GM12864 (cell line): ENCODE results near the gene TUBA3C.

Experiments used
- DNase-seq: peaks from one replicate; pipeline ENCODE4 v3.0.0-alpha.2; 2011; ENCODE audit warnings: low read depth
- H3K4me3 ChIP-seq: 2 replicates; pipeline ENCODE4 v1.5.1; 2011; ENCODE audit warnings: mild to moderate bottlenecking, low read depth, low read length, control low read depth
- TF ChIP-seq, protein P1 (sequence below): IDR thresholded peaks from 2 replicates; pipeline ENCODE4 v1.5.1; 2011; ENCODE audit warnings: low read depth, mild to moderate bottlenecking, moderate library complexity, low read length, control low read depth, inconsistent platforms; ENCODE audit errors: missing control alignments

TUBA3C gene

GRCh38 chr13:19172647-19173030 lies 9.0 kb downstream of the TUBA3C start:
- TF ChIP-seq, protein P1, sequence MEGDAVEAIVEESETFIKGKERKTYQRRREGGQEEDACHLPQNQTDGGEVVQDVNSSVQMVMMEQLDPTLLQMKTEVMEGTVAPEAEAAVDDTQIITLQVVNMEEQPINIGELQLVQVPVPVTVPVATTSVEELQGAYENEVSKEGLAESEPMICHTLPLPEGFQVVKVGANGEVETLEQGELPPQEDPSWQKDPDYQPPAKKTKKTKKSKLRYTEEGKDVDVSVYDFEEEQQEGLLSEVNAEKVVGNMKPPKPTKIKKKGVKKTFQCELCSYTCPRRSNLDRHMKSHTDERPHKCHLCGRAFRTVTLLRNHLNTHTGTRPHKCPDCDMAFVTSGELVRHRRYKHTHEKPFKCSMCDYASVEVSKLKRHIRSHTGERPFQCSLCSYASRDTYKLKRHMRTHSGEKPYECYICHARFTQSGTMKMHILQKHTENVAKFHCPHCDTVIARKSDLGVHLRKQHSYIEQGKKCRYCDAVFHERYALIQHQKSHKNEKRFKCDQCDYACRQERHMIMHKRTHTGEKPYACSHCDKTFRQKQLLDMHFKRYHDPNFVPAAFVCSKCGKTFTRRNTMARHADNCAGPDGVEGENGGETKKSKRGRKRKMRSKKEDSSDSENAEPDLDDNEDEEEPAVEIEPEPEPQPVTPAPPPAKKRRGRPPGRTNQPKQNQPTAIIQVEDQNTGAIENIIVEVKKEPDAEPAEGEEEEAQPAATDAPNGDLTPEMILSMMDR = no peak
- no peak overlapping the region for H3K4me3 ChIP-seq
- no peak for DNase-seq

DNA sequence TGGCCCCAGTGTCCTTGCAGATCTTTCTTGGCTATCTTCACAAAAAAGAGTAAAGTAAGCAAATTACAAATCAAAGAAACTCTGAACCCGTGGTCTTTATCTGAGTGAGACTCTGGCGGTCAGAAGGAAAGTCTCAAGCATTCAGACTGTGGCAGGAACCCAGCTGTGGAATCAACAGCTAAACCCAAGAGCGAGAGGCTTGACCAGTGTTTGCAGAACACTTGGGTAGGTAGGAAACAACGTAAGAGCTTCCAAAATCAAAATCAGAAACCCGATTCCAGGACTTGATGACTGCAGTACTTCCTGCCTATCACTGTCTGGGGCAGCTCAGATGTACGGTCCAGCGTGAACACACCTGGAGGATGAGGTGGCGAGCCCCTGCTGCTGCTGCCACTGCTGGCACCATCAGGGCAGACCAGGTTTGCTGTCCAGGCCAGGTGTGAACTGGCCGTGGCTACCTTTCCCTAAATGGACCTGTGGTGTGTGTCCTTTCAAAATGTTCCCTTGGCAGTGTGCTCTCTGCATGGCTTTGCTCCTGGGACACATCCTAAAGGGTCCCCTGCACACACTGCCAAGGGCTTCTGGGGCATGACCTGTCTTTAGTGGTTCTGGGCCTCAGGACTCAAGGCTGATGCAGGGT lies 9.5 kb downstream of the TUBA3C start:
- DNase-seq = no peak
- TF ChIP-seq, protein P1 = no peak
- no peak overlapping the region for H3K4me3 ChIP-seq

GRCh38 chr13:19171563-19171962 lies 10.1 kb downstream of the TUBA3C start:
- TF ChIP-seq, protein P1 = no peak
- DNase-seq = no peak
- H3K4me3 ChIP-seq = no peak overlapping the region

DNA sequence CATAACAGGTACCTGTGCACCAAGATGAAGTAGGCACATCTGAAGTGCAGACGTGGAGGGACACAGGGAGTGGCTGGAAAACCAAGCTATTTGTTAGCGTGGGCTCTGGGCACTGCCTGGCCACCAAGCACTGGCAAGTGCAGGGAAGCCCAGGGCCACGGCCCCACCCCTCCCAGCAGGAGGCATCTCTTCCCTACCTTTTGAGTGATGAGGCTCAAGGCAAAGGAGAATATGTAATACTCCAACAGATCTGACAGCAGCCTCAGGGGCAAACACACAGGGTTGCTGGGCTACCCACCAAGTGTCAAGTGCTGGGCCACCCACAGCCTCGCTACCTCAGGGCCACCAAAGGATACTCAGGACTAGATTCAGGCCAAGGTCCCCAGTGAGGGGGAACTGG lies 11.6 kb downstream of the TUBA3C start:
- no peak overlapping the region for H3K4me3 ChIP-seq
- TF ChIP-seq, protein P1 = no peak

DNA sequence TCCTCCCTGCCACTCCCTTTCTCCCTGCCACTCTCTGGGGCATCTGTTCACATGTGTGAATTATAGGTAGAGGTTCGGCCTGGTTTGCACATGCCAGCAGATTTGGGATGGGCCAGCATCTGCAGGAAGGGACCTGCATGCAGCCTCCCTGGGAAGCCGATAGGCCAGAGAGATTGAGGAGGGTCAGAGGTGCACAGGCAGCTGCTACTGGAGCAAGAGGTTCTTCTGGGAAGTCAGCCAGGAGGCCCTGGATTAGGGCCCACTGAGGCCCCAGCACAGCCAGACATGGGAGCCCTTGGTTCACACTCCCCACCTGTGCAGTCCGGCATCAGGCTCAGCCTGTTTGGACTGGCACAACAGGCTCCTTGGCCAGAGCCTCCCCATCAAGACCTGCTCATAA lies 12.1 kb downstream of the TUBA3C start:
- TF ChIP-seq, protein P1 = no peak
- no peak for DNase-seq
- no peak overlapping the region for H3K4me3 ChIP-seq

More for the DNA sequence above, 11.6 kb downstream of the TUBA3C start:
- DNase-seq = no peak

DNA sequence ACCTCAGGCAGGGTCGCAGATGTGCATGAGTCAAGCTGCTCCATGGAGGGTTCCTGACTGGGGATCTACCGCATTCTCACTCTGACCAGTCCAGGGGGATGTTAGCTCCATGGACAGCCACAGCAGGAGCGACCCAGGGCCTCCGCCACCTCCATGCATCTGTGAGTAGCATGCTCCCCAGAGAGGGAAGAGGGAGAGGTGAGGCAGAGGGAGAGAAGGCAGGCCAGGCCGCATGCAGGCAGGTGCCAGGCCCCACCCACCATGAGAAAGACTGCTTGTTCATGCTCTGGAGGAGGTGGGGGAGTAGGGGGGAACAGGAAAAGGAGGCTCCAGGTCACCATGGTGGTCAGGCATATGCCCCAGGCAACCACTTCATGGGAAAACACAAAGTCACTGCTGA lies 20.3 kb downstream of the TUBA3C start:
- DNase-seq = no peak
- H3K4me3 ChIP-seq = no peak overlapping the region
- TF ChIP-seq, protein P1 = no peak

DNA sequence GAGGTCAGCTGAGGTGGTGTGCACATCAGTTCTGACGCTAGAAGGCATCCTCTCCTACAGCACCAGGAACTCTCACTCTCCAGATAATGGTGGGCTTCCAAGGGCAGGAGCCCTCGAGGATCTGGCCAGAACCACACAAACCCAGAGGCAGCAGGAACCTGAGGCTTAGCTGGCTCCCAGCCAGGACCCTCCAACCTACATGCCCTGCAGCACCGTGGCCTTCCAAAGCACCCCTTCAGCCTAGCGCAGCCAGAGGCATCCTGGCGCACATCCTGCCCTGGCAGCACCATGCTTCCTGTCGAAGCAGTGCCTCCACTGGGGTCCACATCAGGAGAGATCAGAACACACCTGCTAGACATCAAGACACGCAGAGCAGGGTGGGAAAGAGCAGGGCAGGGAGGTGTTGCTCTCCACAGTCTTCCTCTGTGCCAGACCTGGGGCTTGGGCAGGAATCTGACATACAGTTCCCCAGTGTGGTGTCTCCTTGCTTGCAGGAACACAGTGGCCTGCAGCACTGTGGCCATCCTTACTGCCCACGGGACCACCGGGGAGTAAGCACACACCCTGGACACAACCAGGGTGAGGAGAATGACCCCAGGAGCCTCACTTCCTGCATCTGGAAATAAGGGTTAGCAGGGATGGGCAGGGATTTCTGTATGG lies 21.7 kb downstream of the TUBA3C start:
- DNase-seq = no peak
- TF ChIP-seq, protein P1 = no peak
- no peak overlapping the region for H3K4me3 ChIP-seq
